ENCODE measurements around the gene SELENOM. TPM values are rescaled to one million over a fixed set of nuclear protein-coding genes. Genes with fewer than 3 reads are reported as not detected.
"Not testable (repeated sequence)": the region's sequence is repeated elsewhere in the genome, so short reads cannot be mapped to it uniquely, and the experiment has no call there.

The SELENOM gene
- total and polyA plus RNA-seq, 3 experiments from 2014 or later, result 14.6 to 138 (median 15.4) TPM

DNA sequence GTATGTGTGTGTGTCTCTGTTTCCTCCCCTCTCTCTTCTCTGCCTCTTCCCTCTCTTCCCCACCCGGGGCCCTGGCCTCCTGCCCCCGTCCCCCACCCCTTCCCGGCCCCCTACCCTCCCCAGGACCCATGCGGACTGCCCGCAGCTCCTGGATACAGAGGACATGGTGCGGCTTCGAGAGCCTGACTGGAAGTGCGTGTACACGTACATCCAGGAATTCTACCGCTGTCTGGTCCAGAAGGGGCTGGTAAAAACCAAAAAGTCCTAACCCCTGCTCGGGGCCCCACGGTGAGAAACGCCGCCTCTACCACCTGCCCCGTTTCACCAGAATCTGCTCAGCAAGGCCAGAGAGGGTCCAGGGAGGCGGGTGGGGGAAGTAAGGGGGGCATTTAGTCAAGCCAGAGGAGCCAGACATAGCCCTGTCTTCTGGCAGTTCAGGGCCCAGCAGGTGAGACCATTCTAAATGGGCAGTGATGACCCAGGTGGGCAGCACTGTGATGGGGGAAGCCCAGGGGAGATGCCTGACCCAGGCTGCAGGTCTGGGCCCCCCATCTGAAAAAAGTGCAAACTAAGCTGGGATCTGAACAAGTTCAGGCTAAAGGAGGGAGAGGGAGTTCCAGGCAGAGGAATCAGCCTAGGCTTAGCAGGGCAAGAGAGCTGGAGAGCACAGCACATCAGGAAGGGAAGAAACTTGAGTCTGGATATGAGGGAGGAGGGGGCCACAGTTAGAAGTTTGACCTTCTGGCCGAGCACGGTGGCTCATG, 6.4 kb downstream of the SELENOM start:
- ChIA-PET CTCF (no interaction called here), POLR2A (interaction anchor here (0.7 kb wide), 1 partner anchor 1629 kb away, joined by 3 read pairs; no protein-coding TSS in a partner anchor)
- no peaks in the 10 kb centered on the region for H3K27me3 ChIP-seq (ENCODE audit: insufficient read depth, low read length, poor library complexity, severe bottlenecking)
- DNase-seq, result no peak
- no peak overlapping the region for H3K27ac ChIP-seq (ENCODE audit: low read depth, low read length)
- no peaks in the 10 kb centered on the region for H3K9me3 Mint-ChIP-seq
- H3K36me3 ChIP-seq (ENCODE audit: insufficient read depth, low read length), result no peaks in the 10 kb centered on the region
- no peak overlapping the region for H3K4me3 ChIP-seq (ENCODE audit: low read length)
- peaks cover 3 to 11% (median 8%) of the 10 kb centered on the region in 3 donors for H3K4me1 Mint-ChIP-seq
- H3K4me3 Mint-ChIP-seq, result no peak overlapping the region
- no peaks in the 10 kb centered on the region for H3K9me3 ChIP-seq (ENCODE audit: low read length)
- H3K27me3 Mint-ChIP-seq, result no peaks in the 10 kb centered on the region
- H3K4me1 ChIP-seq (ENCODE audit: insufficient read depth, low read length), result peaks cover 3% of the 10 kb centered on the region
- peaks cover 0 to 4% (median 0%) of the 10 kb centered on the region in 3 donors for H3K36me3 Mint-ChIP-seq
- peak overlapping the region in 1 of 8 donors; percentile 42 for H3K27ac Mint-ChIP-seq

DNA sequence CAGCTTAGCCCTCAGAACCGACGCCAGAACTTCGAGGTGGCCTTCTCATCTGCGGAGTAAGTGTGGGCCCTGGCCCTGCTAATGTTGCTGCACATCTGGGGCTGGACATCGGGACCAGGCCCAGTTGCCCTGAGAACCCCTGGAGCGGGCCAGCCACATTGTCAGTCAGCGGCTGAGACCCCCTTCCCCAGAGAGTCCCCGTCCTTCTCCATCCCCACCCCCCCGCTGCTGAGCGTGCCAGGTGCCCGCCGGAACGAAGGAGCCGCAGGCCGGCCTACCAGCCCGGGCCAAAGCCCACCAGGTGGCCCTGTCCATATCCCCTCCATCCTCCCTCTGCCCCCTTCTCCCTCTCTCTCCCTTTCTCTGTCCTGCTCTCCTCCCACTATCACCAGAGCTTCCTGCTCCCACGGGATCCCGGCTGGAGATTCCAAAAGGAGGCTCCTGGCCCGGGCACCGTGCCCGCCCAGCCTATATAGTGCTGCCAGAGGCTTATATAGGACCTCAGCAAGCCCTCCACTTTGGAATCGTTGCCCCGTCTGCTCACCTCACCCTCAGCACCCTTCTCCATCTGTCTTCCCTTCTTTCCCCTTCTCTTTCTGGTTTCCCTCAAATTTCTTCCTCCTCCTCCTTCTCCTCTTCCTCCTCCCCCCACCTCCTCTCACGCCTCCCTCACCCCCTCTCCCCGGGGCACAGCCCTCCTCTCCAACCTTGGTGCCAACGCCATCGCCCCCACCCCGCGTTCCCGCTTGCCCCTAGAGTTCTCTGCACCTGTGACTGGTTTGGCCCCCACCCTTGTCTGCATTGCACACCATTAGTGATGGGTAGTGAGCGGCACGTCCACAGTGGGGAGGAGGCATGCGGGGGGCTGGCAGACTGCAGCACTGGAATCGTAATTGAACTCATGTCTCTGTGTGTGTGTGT, 7.3 kb downstream of the SELENOM start:
- H3K27ac ChIP-seq (ENCODE audit: low read depth, low read length), result no peak overlapping the region
- ChIA-PET POLR2A (no interaction called here), CTCF (interaction anchor here (1.4 to 1.6 kb wide), 2 partner anchors 8 to 15 kb away, joined by 5 read pairs; partner anchors contain the start of gene SELENOM)
- no peaks in the 10 kb centered on the region for H3K27me3 ChIP-seq (ENCODE audit: insufficient read depth, low read length, poor library complexity, severe bottlenecking)
- Mint-ChIP-seq H3K27ac (peak overlapping the region in 1 of 8 donors; percentile 33), H3K4me3 (no peak overlapping the region), H3K9me3 (no peaks in the 10 kb centered on the region), H3K4me1 (peaks cover 0 to 3% (median 0%) of the 10 kb centered on the region in 3 donors), H3K27me3 (no peaks in the 10 kb centered on the region), H3K36me3 (no peaks in the 10 kb centered on the region)
- H3K36me3 ChIP-seq (ENCODE audit: insufficient read depth, low read length), result no peaks in the 10 kb centered on the region
- H3K4me1 ChIP-seq (ENCODE audit: insufficient read depth, low read length), result no peaks in the 10 kb centered on the region
- H3K4me3 ChIP-seq (ENCODE audit: low read length), result no peak overlapping the region
- H3K9me3 ChIP-seq (ENCODE audit: low read length), result no peaks in the 10 kb centered on the region
- no peak for DNase-seq

DNA sequence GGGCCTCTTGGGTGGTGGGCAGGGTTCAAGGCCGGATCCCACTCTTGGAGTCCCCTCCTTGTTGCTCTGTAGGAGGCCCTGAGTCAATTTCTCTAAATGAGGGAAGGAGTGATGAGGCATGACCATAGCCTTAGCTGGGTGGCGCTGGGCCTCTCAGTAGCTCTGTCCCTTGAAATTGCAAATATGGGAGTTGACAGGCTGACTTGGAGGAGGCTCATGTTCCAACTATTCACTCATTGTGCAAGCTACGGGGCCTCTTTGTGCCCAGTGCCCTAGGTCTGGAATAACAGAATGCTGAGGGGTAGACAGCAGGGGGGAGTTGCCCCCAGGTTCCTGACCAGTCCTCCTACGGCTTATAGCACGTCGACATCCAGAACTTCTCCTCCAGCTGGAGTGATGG, 8.0 kb downstream of the SELENOM start:
- ChIA-PET CTCF (interaction anchor here (1.4 to 1.6 kb wide), 2 partner anchors 9 to 15 kb away, joined by 5 read pairs; partner anchors contain the start of gene SELENOM), POLR2A (no interaction called here)
- Mint-ChIP-seq H3K27ac (no peak overlapping the region), H3K4me1 (peaks cover 0 to 3% (median 0%) of the 10 kb centered on the region in 3 donors), H3K4me3 (no peak overlapping the region), H3K36me3 (no peaks in the 10 kb centered on the region), H3K9me3 (no peaks in the 10 kb centered on the region), H3K27me3 (no peaks in the 10 kb centered on the region)
- Histone ChIP-seq H3K4me1 (ENCODE audit: insufficient read depth, low read length) (no peaks in the 10 kb centered on the region), H3K36me3 (ENCODE audit: insufficient read depth, low read length) (no peaks in the 10 kb centered on the region), H3K27me3 (ENCODE audit: insufficient read depth, low read length, poor library complexity, severe bottlenecking) (no peaks in the 10 kb centered on the region), H3K4me3 (ENCODE audit: low read length) (no peak overlapping the region), H3K9me3 (ENCODE audit: low read length) (no peaks in the 10 kb centered on the region), H3K27ac (ENCODE audit: low read depth, low read length) (no peak overlapping the region)
- DNase-seq, result no peak

DNA sequence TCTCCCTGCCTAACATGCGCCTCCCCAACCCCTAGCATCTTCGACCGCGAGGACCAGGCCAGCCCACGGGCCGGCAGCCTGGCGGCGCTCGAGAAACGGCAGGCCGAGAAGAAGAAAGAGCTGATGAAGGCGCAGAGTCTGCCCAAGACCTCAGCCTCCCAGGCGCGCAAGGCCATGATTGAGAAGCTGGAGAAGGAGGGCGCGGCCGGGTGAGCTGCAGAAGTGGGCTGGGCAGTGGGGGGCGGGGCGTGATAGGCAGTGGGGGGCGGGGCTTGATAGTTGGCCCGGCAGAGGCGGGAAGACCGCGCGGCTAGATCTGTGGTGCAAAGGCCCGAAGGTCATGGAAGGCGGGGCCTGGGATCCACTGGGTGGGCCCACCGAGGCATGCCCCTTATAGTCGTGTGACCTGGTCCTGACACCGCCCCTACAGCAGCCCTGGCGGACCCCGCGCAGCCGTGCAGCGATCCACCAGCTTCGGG, 8.7 kb downstream of the SELENOM start:
- ChIA-PET POLR2A (no interaction called here), CTCF (interaction anchor here (0.5 to 1.6 kb wide), 3 partner anchors 9 to 177 kb away, joined by 3 to 5 read pairs (median 5); partner anchors contain the start of gene SELENOM)
- DNase-seq, result no peak
- Histone ChIP-seq H3K4me1 (ENCODE audit: insufficient read depth, low read length) (no peaks in the 10 kb centered on the region), H3K9me3 (ENCODE audit: low read length) (no peaks in the 10 kb centered on the region), H3K27me3 (ENCODE audit: insufficient read depth, low read length, poor library complexity, severe bottlenecking) (no peaks in the 10 kb centered on the region), H3K27ac (ENCODE audit: low read depth, low read length) (no peak overlapping the region), H3K36me3 (ENCODE audit: insufficient read depth, low read length) (no peaks in the 10 kb centered on the region), H3K4me3 (ENCODE audit: low read length) (no peak overlapping the region)
- Mint-ChIP-seq H3K4me1 (no peaks in the 10 kb centered on the region), H3K27ac (no peak overlapping the region), H3K27me3 (no peaks in the 10 kb centered on the region), H3K9me3 (no peaks in the 10 kb centered on the region), H3K4me3 (no peak overlapping the region), H3K36me3 (no peaks in the 10 kb centered on the region)

DNA sequence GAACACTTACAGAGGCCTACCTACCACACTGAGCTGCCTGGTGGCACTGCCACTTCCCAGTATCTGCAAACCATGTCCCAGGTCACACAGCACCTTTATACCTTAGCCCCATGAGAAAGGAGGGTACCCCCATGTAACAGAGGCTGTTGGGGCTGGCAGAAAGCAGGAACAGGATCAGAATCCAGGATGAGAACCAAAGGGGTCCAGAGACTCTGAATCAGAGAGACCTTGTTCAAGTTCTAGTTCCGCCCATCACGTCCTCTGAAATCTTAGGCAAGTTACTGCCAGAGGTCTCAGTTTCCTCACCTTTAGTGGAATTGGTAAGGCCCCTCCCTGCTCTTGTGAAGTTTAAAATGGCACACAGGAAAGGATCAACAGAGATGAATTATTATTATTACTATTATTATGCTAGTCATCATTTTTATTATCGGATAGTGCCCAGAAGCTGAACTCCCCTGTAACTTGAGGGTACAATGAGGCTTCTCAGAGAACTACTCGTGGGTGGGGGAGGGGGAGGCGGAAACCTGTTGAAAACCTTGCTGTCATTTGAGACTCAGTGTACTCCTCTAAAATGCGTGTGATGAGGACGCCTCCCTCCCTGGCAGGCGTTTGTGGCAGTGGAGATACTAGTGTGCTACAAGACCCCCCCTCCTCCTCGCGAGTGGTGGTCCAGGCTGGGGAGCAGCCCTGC, 9.3 kb downstream of the SELENOM start:
- Mint-ChIP-seq H3K9me3 (no peaks in the 10 kb centered on the region), H3K36me3 (no peaks in the 10 kb centered on the region), H3K27ac (no peak overlapping the region), H3K27me3 (no peaks in the 10 kb centered on the region), H3K4me3 (no peak overlapping the region), H3K4me1 (no peaks in the 10 kb centered on the region)
- Histone ChIP-seq H3K4me3 (ENCODE audit: low read length) (no peak overlapping the region), H3K27ac (ENCODE audit: low read depth, low read length) (no peak overlapping the region), H3K4me1 (ENCODE audit: insufficient read depth, low read length) (no peaks in the 10 kb centered on the region), H3K36me3 (ENCODE audit: insufficient read depth, low read length) (no peaks in the 10 kb centered on the region), H3K9me3 (ENCODE audit: low read length) (no peaks in the 10 kb centered on the region), H3K27me3 (ENCODE audit: insufficient read depth, low read length, poor library complexity, severe bottlenecking) (no peaks in the 10 kb centered on the region)
- DNase-seq, result no peak
- ChIA-PET POLR2A (no interaction called here), CTCF (interaction anchor here (0.5 kb wide), 1 partner anchor 176 kb away, joined by 3 read pairs; no protein-coding TSS in a partner anchor)

DNA sequence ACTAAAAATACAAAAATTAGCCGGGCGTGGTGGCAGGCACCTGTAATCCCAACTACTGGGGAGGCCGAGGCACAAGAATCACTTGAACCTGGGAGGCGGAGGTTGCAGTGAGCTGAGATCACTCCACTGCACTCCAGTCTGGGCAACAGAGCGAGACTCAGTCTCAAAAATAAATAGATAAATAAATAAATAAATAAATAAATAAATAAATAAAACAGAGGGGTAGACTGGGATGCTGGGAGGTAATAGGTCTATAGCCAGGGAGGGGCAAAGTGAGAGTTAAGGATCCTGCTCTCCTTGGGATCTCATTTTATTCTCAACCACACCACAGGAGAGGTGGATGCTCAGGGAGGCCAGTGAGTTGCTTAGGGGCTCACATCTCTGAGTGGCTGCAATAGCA, 9.8 kb downstream of the SELENOM start:
- H3K27ac Mint-ChIP-seq; H3K9me3 ChIP-seq (ENCODE audit: low read length); H3K4me3 ChIP-seq (ENCODE audit: low read length); DNase-seq; H3K4me1 Mint-ChIP-seq; H3K36me3 Mint-ChIP-seq; H3K4me1 ChIP-seq (ENCODE audit: insufficient read depth, low read length); H3K36me3 ChIP-seq (ENCODE audit: insufficient read depth, low read length); H3K27me3 ChIP-seq (ENCODE audit: insufficient read depth, low read length, poor library complexity, severe bottlenecking); H3K4me3 Mint-ChIP-seq; H3K27me3 Mint-ChIP-seq; POLR2A ChIA-PET; CTCF ChIA-PET; H3K9me3 Mint-ChIP-seq; H3K27ac ChIP-seq (ENCODE audit: low read depth, low read length): not testable (repeated sequence)

DNA sequence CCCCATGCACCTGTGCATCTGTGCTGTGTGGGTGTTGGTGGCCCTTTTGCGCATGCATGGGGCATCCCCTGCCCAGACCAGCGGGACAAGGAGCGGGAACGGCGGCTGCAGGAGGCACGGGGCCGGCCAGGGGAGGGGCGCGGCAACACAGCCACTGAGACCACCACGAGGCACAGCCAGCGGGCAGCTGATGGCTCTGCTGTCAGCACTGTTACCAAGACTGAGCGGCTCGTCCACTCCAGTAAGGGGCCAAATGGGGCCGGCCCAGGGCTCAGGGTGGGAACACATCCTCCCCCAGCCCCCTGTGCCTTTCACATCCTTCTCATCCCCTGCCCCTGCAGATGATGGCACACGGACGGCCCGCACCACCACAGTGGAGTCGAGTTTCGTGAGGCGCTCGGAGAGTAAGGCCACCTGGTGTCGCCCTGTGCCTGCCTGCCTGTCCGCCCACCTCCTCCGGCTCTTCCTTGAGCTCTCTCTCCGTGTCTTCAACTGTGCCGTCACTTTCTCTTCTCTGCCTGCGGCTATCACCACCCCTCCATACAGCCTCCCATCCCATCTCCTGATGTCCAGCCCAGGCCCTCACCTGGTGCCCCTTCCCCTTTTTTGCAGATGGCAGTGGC, 10.6 kb downstream of the SELENOM start:
- no peak for DNase-seq
- H3K27me3 Mint-ChIP-seq, result no peaks in the 10 kb centered on the region
- Histone ChIP-seq H3K4me3 (ENCODE audit: low read length) (no peak overlapping the region), H3K36me3 (ENCODE audit: insufficient read depth, low read length) (no peaks in the 10 kb centered on the region), H3K27ac (ENCODE audit: low read depth, low read length) (no peak overlapping the region), H3K9me3 (ENCODE audit: low read length) (no peaks in the 10 kb centered on the region), H3K27me3 (ENCODE audit: insufficient read depth, low read length, poor library complexity, severe bottlenecking) (no peaks in the 10 kb centered on the region), H3K4me1 (ENCODE audit: insufficient read depth, low read length) (no peaks in the 10 kb centered on the region)
- no peaks in the 10 kb centered on the region for H3K36me3 Mint-ChIP-seq
- no peaks in the 10 kb centered on the region for H3K9me3 Mint-ChIP-seq
- H3K27ac Mint-ChIP-seq, result peak overlapping the region in 1 of 8 donors; percentile 89
- POLR2A ChIA-PET, result no interaction called here
- H3K4me3 Mint-ChIP-seq, result no peak overlapping the region
- CTCF ChIA-PET, result interaction anchor here (1.4 kb wide), 1 partner anchor 12 kb away, joined by 10 read pairs; no protein-coding TSS in a partner anchor
- no peaks in the 10 kb centered on the region for H3K4me1 Mint-ChIP-seq
